ENCODE measurements around the gene PSMG2.

DNA sequence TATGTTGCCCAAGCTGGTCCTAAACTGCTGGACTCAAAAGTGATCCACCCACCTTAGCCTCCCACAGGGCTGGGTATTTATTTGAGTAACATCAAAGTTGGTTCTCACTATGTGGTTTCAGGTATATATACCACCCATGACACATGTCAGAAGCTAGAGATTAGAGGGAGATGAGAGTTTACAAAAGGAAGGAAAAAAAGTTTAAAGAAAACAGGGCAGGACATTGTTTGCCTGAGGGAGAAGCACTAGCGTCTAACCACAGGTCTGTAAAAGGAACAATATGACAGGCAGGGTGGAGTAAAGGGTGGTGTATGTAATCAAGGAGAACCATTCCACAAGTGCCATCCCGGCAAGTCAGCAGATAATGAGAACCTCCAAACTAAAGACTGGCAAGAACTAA is 8.8 kb upstream of the PSMG2 start:
- TF ChIP-seq, protein P1, sequence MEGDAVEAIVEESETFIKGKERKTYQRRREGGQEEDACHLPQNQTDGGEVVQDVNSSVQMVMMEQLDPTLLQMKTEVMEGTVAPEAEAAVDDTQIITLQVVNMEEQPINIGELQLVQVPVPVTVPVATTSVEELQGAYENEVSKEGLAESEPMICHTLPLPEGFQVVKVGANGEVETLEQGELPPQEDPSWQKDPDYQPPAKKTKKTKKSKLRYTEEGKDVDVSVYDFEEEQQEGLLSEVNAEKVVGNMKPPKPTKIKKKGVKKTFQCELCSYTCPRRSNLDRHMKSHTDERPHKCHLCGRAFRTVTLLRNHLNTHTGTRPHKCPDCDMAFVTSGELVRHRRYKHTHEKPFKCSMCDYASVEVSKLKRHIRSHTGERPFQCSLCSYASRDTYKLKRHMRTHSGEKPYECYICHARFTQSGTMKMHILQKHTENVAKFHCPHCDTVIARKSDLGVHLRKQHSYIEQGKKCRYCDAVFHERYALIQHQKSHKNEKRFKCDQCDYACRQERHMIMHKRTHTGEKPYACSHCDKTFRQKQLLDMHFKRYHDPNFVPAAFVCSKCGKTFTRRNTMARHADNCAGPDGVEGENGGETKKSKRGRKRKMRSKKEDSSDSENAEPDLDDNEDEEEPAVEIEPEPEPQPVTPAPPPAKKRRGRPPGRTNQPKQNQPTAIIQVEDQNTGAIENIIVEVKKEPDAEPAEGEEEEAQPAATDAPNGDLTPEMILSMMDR (IDR thresholded peaks at IDR 0.05), result no peak
- no peak for TF ChIP-seq POLR2A (IDR thresholded peaks at IDR 0.05)

Data from uterus (tissue), 2 donors.